GM23338 (cell line): ENCODE measurements around the gene FAM117B. TPM values are rescaled to one million over a fixed set of nuclear protein-coding genes. Genes with fewer than 3 reads are reported as not detected.

Source experiments
- ATAC-seq: fragments of 200-7000 bp; cut with Tn5 transposase; 3 replicates; pipeline ENCODE4 v1.9.1; 2020
- DNase-seq: peaks from one replicate; pipeline ENCODE4 v3.0.0-alpha.2; 2015; ENCODE audit warnings: low spot score
- H2AFZ ChIP-seq: fragments of 200-600 bp; sonication (generic); 2 replicates; pipeline ENCODE4 v1.8.0; 2016; ENCODE audit warnings: antibody characterized with exemption, mild to moderate bottlenecking, moderate library complexity
- H3F3A ChIP-seq: fragments of 200-600 bp; sonication (generic); replicated peaks from 2 replicates; pipeline ENCODE4 v1.8.0; 2017; ENCODE audit warnings: antibody characterized with exemption, mixed run types, low read depth
- H3K27ac ChIP-seq: fragments of 200-600 bp; sonication (generic); 2 replicates; pipeline ENCODE4 v1.6.1; 2016; ENCODE audit warnings: low read depth
- H3K27me3 ChIP-seq: fragments of 200-600 bp; sonication (generic); 2 replicates; pipeline ENCODE4 v1.8.0; 2016; ENCODE audit warnings: mild to moderate bottlenecking, mixed run types, moderate library complexity; ENCODE audit not compliant: insufficient read depth
- H3K36me3 ChIP-seq: fragments of 200-600 bp; sonication (generic); 2 replicates; pipeline ENCODE4 v1.8.0; 2016; ENCODE audit warnings: mild to moderate bottlenecking; ENCODE audit not compliant: insufficient read depth
- H3K4me1 ChIP-seq: fragments of 200-600 bp; sonication (generic); 2 replicates; pipeline ENCODE4 v1.8.0; 2016; ENCODE audit warnings: mild to moderate bottlenecking, moderate library complexity; ENCODE audit not compliant: insufficient read depth
- H3K4me2 ChIP-seq: fragments of 200-600 bp; sonication (generic); 2 replicates; pipeline ENCODE4 v1.7.1; 2017; ENCODE audit warnings: mixed run types
- H3K4me3 ChIP-seq: fragments of 200-600 bp; sonication (generic); 2 replicates; pipeline ENCODE4 v1.6.1; 2016; ENCODE audit warnings: mixed run types
- H3K79me2 ChIP-seq: fragments of 200-600 bp; sonication (generic); replicated peaks from 2 replicates; pipeline ENCODE4 v1.8.0; 2017; ENCODE audit warnings: mild to moderate bottlenecking; ENCODE audit not compliant: insufficient read depth
- H3K9me2 ChIP-seq: fragments of 200-600 bp; sonication (generic); 2 replicates; pipeline ENCODE4 v1.8.0; 2017; ENCODE audit not compliant: insufficient read depth
- H4K20me1 ChIP-seq: fragments of 200-600 bp; sonication (generic); replicated peaks from 2 replicates; pipeline ENCODE4 v1.8.0; 2017; ENCODE audit warnings: mild to moderate bottlenecking; ENCODE audit not compliant: insufficient read depth
- H3K27ac Mint-ChIP-seq: 2 replicates; pipeline ENCODE4 v1.8.0; 2020; ENCODE audit warnings: inconsistent platforms, mild to moderate bottlenecking, moderate library complexity, mixed read lengths
- H3K27me3 Mint-ChIP-seq: 3 replicates; pipeline ENCODE4 v1.8.0; 2022; ENCODE audit warnings: low read depth, mild to moderate bottlenecking, moderate library complexity, mixed read lengths, inconsistent platforms; ENCODE audit not compliant: insufficient read depth, poor library complexity
- H3K36me3 Mint-ChIP-seq: 3 replicates; pipeline ENCODE4 v1.8.0; 2021; ENCODE audit warnings: low read depth, mild to moderate bottlenecking, inconsistent platforms, moderate library complexity, mixed read lengths
- H3K4me1 Mint-ChIP-seq: 3 replicates; pipeline ENCODE4 v1.8.0; 2020; ENCODE audit warnings: mild to moderate bottlenecking, inconsistent platforms, mixed read lengths
- H3K4me3 Mint-ChIP-seq: 3 replicates; pipeline ENCODE4 v1.8.0; 2021; ENCODE audit warnings: moderate library complexity, mild to moderate bottlenecking, inconsistent platforms, mixed read lengths
- H3K9me3 Mint-ChIP-seq: 3 replicates; pipeline ENCODE4 v1.8.0; 2020; ENCODE audit warnings: moderate library complexity, mild to moderate bottlenecking, inconsistent platforms, mixed read lengths
- CREB1 ChIP-seq: fragments of 250-450 bp; sonication (Bioruptor Pico); IDR thresholded peaks from 2 replicates; pipeline ENCODE4 v1.5.0; 2020; ENCODE audit warnings: low read depth, mild to moderate bottlenecking, moderate library complexity
- JUNB ChIP-seq: IDR thresholded peaks from one replicate; pipeline ENCODE4 v1.6.1; 2016; ENCODE audit warnings: antibody characterized with exemption; ENCODE audit not compliant: unreplicated experiment
- NANOG ChIP-seq: IDR thresholded peaks from 2 replicates; pipeline ENCODE4 v1.6.1; 2016; ENCODE audit warnings: antibody characterized with exemption, borderline replicate concordance
- POLR2AphosphoS5 ChIP-seq: IDR thresholded peaks from 2 replicates; pipeline ENCODE4 v1.6.1; 2016; ENCODE audit warnings: antibody characterized with exemption, low read depth
- STAT1 ChIP-seq: IDR thresholded peaks from one replicate; pipeline ENCODE4 v1.6.1; 2016; ENCODE audit warnings: antibody characterized with exemption; ENCODE audit not compliant: unreplicated experiment
- ZNF331 ChIP-seq: fragments of 250-450 bp; sonication (Bioruptor Pico); IDR thresholded peaks from 2 replicates; pipeline ENCODE4 v1.5.0; 2020; ENCODE audit warnings: low read depth, mild to moderate bottlenecking, moderate library complexity
- polyA plus RNA-seq: library from polyadenylated mRNA; unstranded; fragments of >200 nt; fragmentation: Nextera tagmentation; extraction: Ambion mirVana; gene quantifications from 2 replicates; pipeline ENCODE4 v1.2.1, GENCODE V29; 2016
- total RNA-seq: library from RNA; depleted of rRNA; stranded (reverse); fragments of >200 nt; shearing (Covaris generic); gene quantifications from 2 replicates; pipeline ENCODE4 v1.2.3, GENCODE V29; 2014
- TF ChIP-seq, protein P1 (sequence below): fragments of 250-450 bp; sonication (Bioruptor Pico); IDR thresholded peaks from 2 replicates; pipeline ENCODE4 v1.5.0; 2020; ENCODE audit warnings: mild to moderate bottlenecking, moderate library complexity
- TF ChIP-seq, protein P2 (sequence below): IDR thresholded peaks from 2 replicates; pipeline ENCODE4 v1.6.1; 2016; ENCODE audit warnings: antibody characterized with exemption

Gene FAM117B
- total and polyA plus RNA-seq, 2 experiments from 2014 or later: 8.4 to 23.0 TPM

DNA sequence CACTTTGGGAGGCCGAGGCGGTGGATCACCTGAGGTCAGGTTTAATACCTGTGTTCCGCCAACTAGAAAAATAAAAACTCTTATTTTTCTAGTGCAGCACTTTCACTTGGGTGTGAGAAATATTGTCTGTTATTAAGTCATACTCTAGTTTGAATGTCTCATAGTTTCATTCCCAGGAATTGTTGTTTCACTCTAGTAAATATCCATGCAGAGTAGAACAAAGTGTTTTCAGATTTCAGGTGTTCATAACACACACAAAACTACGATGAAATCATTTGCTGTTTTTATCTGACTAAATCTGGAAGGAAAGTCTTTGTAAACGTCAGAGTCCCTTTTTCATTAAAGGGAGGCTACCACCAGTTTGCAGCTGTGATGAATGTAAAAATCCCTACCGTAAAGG, 4.0 kb downstream of the FAM117B start (continued):
- TF ChIP-seq, protein P1, sequence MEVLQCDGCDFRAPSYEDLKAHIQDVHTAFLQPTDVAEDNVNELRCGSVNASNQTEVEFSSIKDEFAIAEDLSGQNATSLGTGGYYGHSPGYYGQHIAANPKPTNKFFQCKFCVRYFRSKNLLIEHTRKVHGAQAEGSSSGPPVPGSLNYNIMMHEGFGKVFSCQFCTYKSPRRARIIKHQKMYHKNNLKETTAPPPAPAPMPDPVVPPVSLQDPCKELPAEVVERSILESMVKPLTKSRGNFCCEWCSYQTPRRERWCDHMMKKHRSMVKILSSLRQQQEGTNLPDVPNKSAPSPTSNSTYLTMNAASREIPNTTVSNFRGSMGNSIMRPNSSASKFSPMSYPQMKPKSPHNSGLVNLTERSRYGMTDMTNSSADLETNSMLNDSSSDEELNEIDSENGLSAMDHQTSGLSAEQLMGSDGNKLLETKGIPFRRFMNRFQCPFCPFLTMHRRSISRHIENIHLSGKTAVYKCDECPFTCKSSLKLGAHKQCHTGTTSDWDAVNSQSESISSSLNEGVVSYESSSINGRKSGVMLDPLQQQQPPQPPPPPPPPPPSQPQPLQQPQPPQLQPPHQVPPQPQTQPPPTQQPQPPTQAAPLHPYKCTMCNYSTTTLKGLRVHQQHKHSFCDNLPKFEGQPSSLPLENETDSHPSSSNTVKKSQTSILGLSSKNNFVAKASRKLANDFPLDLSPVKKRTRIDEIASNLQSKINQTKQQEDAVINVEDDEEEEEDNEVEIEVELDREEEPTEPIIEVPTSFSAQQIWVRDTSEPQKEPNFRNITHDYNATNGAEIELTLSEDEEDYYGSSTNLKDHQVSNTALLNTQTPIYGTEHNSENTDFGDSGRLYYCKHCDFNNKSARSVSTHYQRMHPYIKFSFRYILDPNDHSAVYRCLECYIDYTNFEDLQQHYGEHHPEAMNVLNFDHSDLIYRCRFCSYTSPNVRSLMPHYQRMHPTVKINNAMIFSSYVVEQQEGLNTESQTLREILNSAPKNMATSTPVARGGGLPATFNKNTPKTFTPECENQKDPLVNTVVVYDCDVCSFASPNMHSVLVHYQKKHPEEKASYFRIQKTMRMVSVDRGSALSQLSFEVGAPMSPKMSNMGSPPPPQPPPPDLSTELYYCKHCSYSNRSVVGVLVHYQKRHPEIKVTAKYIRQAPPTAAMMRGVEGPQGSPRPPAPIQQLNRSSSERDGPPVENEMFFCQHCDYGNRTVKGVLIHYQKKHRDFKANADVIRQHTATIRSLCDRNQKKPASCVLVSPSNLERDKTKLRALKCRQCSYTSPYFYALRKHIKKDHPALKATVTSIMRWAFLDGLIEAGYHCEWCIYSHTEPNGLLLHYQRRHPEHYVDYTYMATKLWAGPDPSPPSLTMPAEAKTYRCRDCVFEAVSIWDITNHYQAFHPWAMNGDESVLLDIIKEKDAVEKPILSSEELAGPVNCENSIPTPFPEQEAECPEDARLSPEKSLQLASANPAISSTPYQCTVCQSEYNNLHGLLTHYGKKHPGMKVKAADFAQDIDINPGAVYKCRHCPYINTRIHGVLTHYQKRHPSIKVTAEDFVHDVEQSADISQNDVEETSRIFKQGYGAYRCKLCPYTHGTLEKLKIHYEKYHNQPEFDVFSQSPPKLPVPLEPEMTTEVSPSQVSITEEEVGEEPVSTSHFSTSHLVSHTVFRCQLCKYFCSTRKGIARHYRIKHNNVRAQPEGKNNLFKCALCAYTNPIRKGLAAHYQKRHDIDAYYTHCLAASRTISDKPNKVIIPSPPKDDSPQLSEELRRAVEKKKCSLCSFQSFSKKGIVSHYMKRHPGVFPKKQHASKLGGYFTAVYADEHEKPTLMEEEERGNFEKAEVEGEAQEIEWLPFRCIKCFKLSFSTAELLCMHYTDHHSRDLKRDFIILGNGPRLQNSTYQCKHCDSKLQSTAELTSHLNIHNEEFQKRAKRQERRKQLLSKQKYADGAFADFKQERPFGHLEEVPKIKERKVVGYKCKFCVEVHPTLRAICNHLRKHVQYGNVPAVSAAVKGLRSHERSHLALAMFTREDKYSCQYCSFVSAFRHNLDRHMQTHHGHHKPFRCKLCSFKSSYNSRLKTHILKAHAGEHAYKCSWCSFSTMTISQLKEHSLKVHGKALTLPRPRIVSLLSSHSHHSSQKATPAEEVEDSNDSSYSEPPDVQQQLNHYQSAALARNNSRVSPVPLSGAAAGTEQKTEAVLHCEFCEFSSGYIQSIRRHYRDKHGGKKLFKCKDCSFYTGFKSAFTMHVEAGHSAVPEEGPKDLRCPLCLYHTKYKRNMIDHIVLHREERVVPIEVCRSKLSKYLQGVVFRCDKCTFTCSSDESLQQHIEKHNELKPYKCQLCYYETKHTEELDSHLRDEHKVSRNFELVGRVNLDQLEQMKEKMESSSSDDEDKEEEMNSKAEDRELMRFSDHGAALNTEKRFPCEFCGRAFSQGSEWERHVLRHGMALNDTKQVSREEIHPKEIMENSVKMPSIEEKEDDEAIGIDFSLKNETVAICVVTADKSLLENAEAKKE (CRISPR knock-in tag): no peak

DNA sequence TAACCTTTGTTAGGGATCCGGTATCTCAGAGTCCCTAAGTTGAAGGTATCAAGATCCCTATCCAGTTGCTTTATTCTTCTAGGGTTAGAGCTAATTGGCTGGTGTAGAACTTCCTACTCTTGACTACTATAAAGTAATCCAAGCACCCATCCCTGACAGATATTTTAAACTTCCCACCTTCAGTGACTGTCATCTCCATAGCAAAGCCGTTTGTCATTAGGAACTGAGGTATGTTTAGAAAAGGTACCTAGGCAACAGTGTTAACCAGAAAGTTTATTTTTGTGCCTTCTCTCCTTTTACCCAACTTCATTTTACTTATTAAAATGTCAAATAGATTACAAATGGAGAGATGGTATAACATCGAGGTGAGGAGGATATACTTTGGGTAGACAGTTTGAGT, 4.5 kb downstream of the FAM117B start:
- H3K79me2 ChIP-seq: peaks cover 82% of the 10 kb centered on the region
- peaks cover 5% of the 10 kb centered on the region for H3K27me3 Mint-ChIP-seq
- no peaks in the 10 kb centered on the region for H3K9me3 Mint-ChIP-seq
- H3K36me3 Mint-ChIP-seq: no peaks in the 10 kb centered on the region; the same call in 2 of the 3 replicates
- H3K4me1 ChIP-seq: peaks cover 17% of the 10 kb centered on the region
- peaks cover 3% of the 10 kb centered on the region; the same call in 1 of the 2 replicates for H3F3A ChIP-seq
- DNase-seq (no peak), ATAC-seq (no peak)
- H3K27ac Mint-ChIP-seq: no peak overlapping the region
- no peak overlapping the region for H3K4me3 Mint-ChIP-seq
- no peaks in the 10 kb centered on the region for H3K36me3 ChIP-seq
- H3K4me2 ChIP-seq: no peak overlapping the region
- no peak overlapping the region for H3K27ac ChIP-seq
- H3K9me2 ChIP-seq: no peaks in the 10 kb centered on the region
- no peak overlapping the region for H2AFZ ChIP-seq
- no peak for TF ChIP-seq CREB1 (CRISPR knock-in tag)
- TF ChIP-seq, protein P1 (CRISPR knock-in tag): no peak
- TF ChIP-seq, protein P2, sequence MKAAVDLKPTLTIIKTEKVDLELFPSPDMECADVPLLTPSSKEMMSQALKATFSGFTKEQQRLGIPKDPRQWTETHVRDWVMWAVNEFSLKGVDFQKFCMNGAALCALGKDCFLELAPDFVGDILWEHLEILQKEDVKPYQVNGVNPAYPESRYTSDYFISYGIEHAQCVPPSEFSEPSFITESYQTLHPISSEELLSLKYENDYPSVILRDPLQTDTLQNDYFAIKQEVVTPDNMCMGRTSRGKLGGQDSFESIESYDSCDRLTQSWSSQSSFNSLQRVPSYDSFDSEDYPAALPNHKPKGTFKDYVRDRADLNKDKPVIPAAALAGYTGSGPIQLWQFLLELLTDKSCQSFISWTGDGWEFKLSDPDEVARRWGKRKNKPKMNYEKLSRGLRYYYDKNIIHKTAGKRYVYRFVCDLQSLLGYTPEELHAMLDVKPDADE: no peak
- no peak for TF ChIP-seq STAT1
- TF ChIP-seq JUNB: no peak
- TF ChIP-seq NANOG: no peak
- TF ChIP-seq ZNF331 (CRISPR knock-in tag): no peak
- no peak for TF ChIP-seq POLR2AphosphoS5
- H3K4me1 Mint-ChIP-seq: peaks cover 15% of the 10 kb centered on the region
- H3K27me3 ChIP-seq: no peaks in the 10 kb centered on the region
- no peak overlapping the region for H3K4me3 ChIP-seq
- peaks cover 24% of the 10 kb centered on the region for H4K20me1 ChIP-seq
